Loucy (cell line): Measurements from ENCODE around the gene CPSF4L.

ENCODE experiments used
- EZH2phosphoT487 ChIP-seq: fragments of 200-600 bp; IDR thresholded peaks from 2 replicates; pipeline ENCODE4 v1.6.1; 2018; ENCODE audit warnings: antibody characterized with exemption, mild to moderate bottlenecking, moderate library complexity, borderline replicate concordance
- TF ChIP-seq, protein P1 (sequence below): fragments of 200-600 bp; sonication (generic); conservative IDR thresholded peaks from 2 replicates; pipeline ENCODE4 v1.5.1; 2014; ENCODE audit warnings: mild to moderate bottlenecking, antibody characterized with exemption, low read length

DNA sequence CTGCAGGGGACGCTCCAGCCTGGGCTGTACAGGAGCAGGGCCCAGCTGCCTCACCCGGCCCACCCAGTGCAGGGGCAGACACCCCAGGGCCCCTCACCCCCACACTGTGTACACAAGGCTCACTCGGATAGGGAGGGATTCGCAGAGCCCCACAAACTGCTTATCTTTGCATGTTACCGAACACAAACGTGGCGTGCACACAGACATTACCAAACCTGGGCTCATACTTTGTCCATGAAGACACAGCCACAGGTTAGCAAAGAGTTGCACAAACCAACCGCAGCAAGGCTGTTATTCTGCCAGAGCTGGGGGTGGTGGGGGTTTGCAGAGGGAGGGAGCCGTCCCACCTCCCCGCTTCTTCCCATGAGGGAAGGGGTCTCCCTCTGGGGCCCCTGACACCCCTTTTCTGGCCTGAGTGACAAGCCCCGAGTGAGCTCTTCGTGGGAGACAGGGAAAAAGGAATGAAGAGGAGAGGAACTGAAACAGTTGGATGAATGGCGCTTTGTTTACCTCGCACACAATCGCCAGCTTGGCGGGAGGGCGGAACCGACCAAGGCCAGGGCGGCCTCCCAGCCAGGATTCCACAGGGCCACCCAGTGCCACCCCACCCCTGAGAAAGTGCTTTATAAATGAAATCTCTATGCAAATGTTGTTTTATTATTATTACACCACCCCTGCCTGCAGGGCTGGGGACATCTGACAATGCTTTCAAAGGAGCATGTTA is 434 bp upstream of the CPSF4L start:
- TF ChIP-seq, protein P1, sequence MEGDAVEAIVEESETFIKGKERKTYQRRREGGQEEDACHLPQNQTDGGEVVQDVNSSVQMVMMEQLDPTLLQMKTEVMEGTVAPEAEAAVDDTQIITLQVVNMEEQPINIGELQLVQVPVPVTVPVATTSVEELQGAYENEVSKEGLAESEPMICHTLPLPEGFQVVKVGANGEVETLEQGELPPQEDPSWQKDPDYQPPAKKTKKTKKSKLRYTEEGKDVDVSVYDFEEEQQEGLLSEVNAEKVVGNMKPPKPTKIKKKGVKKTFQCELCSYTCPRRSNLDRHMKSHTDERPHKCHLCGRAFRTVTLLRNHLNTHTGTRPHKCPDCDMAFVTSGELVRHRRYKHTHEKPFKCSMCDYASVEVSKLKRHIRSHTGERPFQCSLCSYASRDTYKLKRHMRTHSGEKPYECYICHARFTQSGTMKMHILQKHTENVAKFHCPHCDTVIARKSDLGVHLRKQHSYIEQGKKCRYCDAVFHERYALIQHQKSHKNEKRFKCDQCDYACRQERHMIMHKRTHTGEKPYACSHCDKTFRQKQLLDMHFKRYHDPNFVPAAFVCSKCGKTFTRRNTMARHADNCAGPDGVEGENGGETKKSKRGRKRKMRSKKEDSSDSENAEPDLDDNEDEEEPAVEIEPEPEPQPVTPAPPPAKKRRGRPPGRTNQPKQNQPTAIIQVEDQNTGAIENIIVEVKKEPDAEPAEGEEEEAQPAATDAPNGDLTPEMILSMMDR, result no peak
- TF ChIP-seq EZH2phosphoT487, result no peak
